ENCODE results near the gene TCF7L2. TPM values are rescaled to one million over a fixed set of nuclear protein-coding genes. Genes with fewer than 3 reads are reported as not detected.
A peak's percentile ranks its signal among the peaks of the same experiment; 100 is the strongest.

The TCF7L2 gene
- total RNA-seq, 1 donor = 8.8 TPM

- no peak for DNase-seq (ENCODE audit: low read depth)
- H3K4me3 ChIP-seq (ENCODE audit: low read depth, low read length) = no peak overlapping the region
- TF ChIP-seq CTCF (IDR thresholded peaks at IDR 0.05; ENCODE audit: insufficient read depth, low read length) = no peak
These were observed 12.3 kb downstream of the TCF7L2 start for GRCh38 chr10:112962343-112962742.

DNA sequence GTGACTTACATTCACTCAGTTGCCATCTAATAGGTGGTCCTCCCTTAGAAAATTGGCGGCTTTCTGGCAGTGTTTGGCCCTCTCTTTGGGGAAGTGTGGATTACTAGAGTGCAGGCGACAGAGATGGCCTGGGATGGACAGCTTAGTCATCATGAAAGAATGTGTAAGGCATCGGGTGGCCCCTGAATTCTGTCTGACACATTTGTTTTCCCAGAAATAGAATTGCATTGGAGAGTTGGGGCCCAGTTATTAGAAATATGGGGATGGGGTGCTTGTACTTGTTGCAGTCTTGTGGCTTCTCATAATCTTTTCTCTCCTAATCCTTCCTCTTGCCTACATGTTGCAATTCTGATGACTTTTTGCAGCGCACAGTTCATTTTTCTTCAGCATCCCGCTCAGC is 13.8 kb downstream of the TCF7L2 start:
- no peak for TF ChIP-seq CTCF (IDR thresholded peaks at IDR 0.05; ENCODE audit: insufficient read depth, low read length)
- peak; percentile 35 for DNase-seq (ENCODE audit: low read depth)
- no peak overlapping the region for H3K4me3 ChIP-seq (ENCODE audit: low read depth, low read length)

- no peak overlapping the region for H3K4me3 ChIP-seq (ENCODE audit: low read depth, low read length)
- no peak for DNase-seq (ENCODE audit: low read depth)
- no peak for TF ChIP-seq CTCF (IDR thresholded peaks at IDR 0.05; ENCODE audit: insufficient read depth, low read length)
These were observed 14.4 kb downstream of the TCF7L2 start for GRCh38 chr10:112964482-112964881.

GRCh38 chr10:112966194-112966855 is 16.3 kb downstream of the TCF7L2 start:
- no peak for TF ChIP-seq CTCF (IDR thresholded peaks at IDR 0.05; ENCODE audit: insufficient read depth, low read length)
- H3K4me3 ChIP-seq (ENCODE audit: low read depth, low read length) = no peak overlapping the region
- DNase-seq (ENCODE audit: low read depth) = no peak

GRCh38 chr10:112967200-112967599 is 17.2 kb downstream of the TCF7L2 start:
- peak; percentile 74 for DNase-seq (ENCODE audit: low read depth)
- TF ChIP-seq CTCF (IDR thresholded peaks at IDR 0.05; ENCODE audit: insufficient read depth, low read length) = no peak
- no peak overlapping the region for H3K4me3 ChIP-seq (ENCODE audit: low read depth, low read length)

GRCh38 chr10:112969131-112969530 is 19.1 kb downstream of the TCF7L2 start:
- no peak for DNase-seq (ENCODE audit: low read depth)
- H3K4me3 ChIP-seq (ENCODE audit: low read depth, low read length) = no peak overlapping the region

More at GRCh38 chr10:112969131-112969530, 19.1 kb downstream of the TCF7L2 start:
- no peak for TF ChIP-seq CTCF (IDR thresholded peaks at IDR 0.05; ENCODE audit: insufficient read depth, low read length)

All from fibroblast of the aortic adventitia (primary cell).